Muscle layer of duodenum (tissue), 2 donors: Measurements from ENCODE around the gene KRTAP5-4.

Experiments used
- H3K27ac ChIP-seq: one replicate; pipeline ENCODE4 v1.7.0; 2013; ENCODE audit warnings: mild to moderate bottlenecking, low read length
- H3K27me3 ChIP-seq: one replicate; pipeline ENCODE4 v1.7.0; 2013; ENCODE audit warnings: low read depth, mild to moderate bottlenecking, control low read depth, low read length
- H3K36me3 ChIP-seq, 2 donors: one replicate each; pipeline ENCODE4 v1.7.0; 2013; ENCODE audit warnings: low read length in 2 of 2, control low read depth in 1 of 2, mild to moderate bottlenecking in 1 of 2; ENCODE audit not compliant: insufficient read depth in 2 of 2, control insufficient read depth in 1 of 2
- H3K4me1 ChIP-seq, 2 donors: one replicate each; pipeline ENCODE4 v1.7.0; 2013; ENCODE audit warnings: low read length in 2 of 2, mild to moderate bottlenecking in 2 of 2, control low read depth in 1 of 2, moderate library complexity in 1 of 2; ENCODE audit not compliant: insufficient read depth in 2 of 2, control insufficient read depth in 1 of 2
- H3K4me3 ChIP-seq, 2 donors: one replicate each; pipeline ENCODE4 v1.7.0; 2013; ENCODE audit warnings: low read length in 2 of 2, low read depth in 1 of 2, mild to moderate bottlenecking in 1 of 2
- H3K9me3 ChIP-seq, 2 donors: one replicate each; pipeline ENCODE4 v1.7.0; 2013; ENCODE audit warnings: low read length in 2 of 2, control low read depth in 1 of 2, mild to moderate bottlenecking in 1 of 2; ENCODE audit not compliant: control insufficient read depth in 1 of 2
- donor health status: healthy.

KRTAP5-4 gene

DNA sequence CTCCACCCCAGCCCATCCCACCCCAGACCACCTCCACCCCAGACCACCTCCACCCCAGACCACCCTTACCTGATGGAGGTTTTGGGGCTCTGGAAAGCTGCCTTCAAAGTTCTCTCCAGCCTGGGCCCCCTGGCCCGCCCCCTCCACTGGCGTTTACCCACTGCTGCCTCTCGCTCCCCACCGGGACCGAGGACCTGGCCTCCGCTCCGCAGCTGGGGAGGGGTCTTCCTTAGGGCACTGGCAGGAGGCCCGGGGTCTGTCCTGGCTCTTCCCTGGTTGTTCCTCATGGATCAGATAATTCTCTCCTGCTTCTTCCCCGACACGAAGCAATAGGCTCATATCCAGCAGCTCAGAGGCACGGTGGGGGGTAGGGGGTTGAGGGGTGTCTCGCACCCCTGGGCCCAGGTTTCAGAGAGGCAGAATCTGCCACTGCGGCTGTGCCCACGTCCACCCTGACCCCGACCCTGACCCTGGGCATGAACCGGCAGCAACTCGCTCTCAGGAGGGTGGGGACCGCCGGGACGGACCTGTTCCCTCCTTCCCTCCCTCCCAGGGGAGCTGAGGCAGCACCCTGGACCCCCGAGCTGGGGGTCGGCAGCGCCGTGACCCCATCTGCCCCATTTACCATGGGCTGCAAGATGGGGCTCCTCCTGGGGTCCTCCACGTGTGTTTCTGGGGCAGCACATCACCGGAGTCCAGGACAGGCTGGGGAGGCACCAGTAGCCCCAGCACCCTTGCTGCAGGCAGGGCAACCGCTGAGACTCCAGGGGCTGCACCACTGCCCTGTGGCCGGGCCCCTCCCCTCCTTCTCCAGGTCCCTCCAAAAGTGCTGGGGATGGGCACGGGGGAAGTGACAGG lies 20.6 kb upstream of the KRTAP5-4 start:
- H3K27me3 ChIP-seq = peaks cover 4% of the 10 kb centered on the region
- no peaks in the 10 kb centered on the region for H3K4me1 ChIP-seq
- no peak overlapping the region for H3K27ac ChIP-seq
- no peaks in the 10 kb centered on the region for H3K9me3 ChIP-seq
- H3K4me3 ChIP-seq = no peak overlapping the region
- no peaks in the 10 kb centered on the region for H3K36me3 ChIP-seq

DNA sequence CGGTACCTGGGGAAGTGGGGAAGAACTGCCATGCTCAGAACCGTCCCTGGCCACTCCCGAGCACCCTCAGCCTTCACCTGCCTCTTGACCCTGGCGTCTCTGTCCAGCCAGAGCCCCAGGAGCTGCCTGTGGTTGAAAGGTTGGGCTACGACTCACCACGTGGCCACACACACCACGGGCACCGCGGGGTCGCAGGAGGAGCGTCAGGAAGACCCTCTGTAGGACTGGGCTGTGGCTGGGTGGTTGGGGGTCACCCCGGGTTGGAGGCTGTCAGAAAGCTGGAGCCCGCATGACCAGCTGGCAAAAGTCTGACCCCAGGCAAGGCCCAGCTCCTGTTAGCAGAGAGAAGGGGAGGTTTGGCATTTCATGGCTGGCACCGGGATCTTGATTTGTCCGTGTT lies 19.2 kb upstream of the KRTAP5-4 start:
- Histone ChIP-seq H3K4me3 (no peak overlapping the region), H3K9me3 (no peaks in the 10 kb centered on the region), H3K27me3 (peaks cover 4% of the 10 kb centered on the region), H3K4me1 (no peaks in the 10 kb centered on the region), H3K27ac (no peak overlapping the region), H3K36me3 (no peaks in the 10 kb centered on the region)

DNA sequence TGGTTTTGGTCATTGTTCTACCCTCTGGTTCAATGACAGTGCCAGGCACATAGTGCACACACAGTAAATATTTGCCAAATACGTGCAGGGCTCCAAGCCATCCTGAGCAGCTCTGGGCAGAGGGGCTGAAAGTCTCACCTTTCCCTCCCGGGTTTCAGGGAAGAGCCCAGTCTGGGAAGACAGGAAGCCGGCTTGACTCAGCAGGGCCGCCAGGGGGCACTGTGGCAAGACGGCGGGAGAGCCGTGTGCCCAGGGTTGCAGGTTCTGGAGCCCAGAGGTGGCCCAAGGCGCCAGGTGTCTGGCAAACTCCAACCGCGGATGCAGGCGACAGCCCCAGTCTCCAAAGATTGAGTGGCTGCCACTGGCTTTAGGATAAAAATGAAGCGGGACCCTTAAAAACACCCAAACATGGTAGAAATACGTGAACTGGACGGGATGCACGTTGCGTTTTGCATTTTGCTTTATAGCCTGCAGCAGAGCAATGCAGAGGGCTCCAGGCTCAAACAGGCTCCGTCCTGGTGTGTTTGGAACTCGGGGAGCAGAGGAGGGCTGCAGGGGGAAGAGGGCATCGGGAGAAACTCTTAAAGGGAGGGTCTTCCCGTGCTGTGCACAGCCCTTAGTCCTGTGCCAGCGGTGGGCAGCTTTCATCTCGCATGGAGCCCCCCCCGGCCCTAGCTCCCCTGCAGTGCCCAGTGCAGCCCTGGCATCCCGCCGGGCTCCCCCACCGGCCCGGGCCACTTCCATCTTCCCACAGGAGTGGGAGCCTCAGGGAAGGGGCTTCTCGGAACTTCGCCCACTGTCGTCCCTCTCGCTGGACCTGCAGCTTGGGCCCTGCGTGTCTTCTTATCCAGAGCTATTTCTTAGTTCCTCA lies 18.4 kb upstream of the KRTAP5-4 start:
- no peaks in the 10 kb centered on the region for H3K4me1 ChIP-seq
- no peak overlapping the region for H3K27ac ChIP-seq
- H3K36me3 ChIP-seq = no peaks in the 10 kb centered on the region
- peaks cover 4% of the 10 kb centered on the region for H3K27me3 ChIP-seq
- H3K9me3 ChIP-seq = no peaks in the 10 kb centered on the region
- H3K4me3 ChIP-seq = no peak overlapping the region

DNA sequence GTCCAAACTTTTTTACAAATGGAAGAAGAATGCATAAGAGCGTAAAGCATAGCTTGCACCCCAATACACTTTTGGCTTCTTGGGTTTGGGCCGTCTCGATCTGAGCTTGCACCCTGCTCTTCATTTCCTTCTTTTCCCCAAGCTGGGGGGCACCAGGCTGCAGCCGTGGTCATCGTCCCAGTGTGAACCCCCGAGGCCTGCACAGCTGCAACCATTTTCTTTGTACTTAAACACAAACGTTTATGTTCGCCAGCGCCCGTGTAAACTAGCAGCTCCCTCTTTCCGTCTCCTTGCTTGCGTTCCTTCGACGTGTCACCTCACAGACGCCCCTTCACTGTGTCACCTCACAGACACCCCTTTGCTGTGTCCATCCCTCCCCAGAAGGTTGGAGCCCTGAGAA lies 17.7 kb upstream of the KRTAP5-4 start:
- peaks cover 4% of the 10 kb centered on the region for H3K27me3 ChIP-seq
- no peaks in the 10 kb centered on the region for H3K4me1 ChIP-seq
- no peaks in the 10 kb centered on the region for H3K36me3 ChIP-seq
- no peak overlapping the region for H3K27ac ChIP-seq
- H3K9me3 ChIP-seq = no peaks in the 10 kb centered on the region
- no peak overlapping the region for H3K4me3 ChIP-seq

DNA sequence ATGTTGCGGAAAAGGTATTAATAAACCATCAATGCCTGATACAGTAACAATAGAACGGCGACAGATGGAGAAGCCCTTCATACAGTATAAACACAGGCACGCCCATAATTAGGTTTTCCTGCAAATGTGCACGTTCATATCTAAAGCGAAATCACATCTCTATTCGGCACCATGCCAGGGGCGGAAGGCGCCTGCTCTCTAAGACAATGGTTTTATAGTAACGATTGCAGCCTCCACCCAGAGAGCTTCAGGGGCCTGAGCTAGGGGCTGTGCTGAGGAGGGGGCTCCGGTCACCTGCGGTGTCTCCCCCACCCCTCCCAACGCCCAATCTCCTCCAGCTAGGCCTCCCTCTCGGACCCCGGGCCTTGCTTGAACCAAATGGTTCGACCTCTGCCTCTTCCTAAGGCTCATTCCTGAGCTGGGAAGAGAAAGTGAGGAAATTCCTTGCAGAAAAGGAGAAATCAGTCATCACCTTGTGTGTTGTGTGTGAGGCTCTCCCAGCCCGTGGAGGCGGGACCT lies 17.2 kb upstream of the KRTAP5-4 start:
- Histone ChIP-seq H3K27me3 (peaks cover 4% of the 10 kb centered on the region), H3K27ac (no peak overlapping the region), H3K4me3 (no peak overlapping the region), H3K4me1 (no peaks in the 10 kb centered on the region), H3K36me3 (no peaks in the 10 kb centered on the region), H3K9me3 (no peaks in the 10 kb centered on the region)

DNA sequence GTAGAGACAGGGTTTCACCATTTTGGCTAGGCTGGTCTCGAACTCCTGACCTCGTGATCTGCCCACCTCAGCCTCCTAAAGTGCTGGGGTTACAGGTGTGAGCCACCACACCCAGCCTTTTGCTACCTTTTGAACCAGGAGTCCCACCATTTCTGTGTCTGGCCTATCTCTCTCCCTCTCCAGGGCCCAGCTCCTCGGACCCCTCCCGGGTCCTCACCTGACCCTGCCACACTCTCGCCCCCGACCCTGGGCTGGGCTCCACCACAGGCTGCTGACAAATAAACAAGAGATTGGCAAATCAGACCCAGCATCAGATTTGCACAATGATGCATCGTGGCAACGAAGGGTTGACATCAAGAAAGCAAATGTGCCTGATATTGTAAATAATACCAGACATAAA lies 16.4 kb upstream of the KRTAP5-4 start:
- H3K27ac ChIP-seq = no peak overlapping the region
- peaks cover 4% of the 10 kb centered on the region for H3K27me3 ChIP-seq
- H3K4me3 ChIP-seq = no peak overlapping the region
- H3K4me1 ChIP-seq = no peaks in the 10 kb centered on the region
- no peaks in the 10 kb centered on the region for H3K9me3 ChIP-seq
- no peaks in the 10 kb centered on the region for H3K36me3 ChIP-seq

DNA sequence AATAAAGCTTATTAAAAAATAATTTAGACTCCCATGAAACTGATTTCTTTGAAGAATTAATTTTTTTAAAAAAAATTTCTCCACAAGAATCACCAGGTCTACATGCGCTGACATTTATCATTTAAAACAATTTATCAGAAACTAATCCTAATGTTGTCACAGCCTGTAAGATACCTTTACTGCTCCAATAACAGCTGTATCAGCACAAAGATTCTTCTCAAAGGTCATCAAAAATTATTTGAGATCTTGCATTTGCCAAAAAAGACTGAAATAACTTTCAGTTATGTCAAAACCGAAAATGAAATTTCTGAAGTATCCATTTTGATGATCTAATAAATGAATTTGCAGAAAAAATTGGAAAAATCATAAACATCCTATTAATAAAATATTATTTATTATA lies 15.7 kb upstream of the KRTAP5-4 start:
- Histone ChIP-seq H3K9me3 (no peaks in the 10 kb centered on the region), H3K36me3 (no peaks in the 10 kb centered on the region), H3K27ac (no peak overlapping the region), H3K4me3 (no peak overlapping the region), H3K4me1 (no peaks in the 10 kb centered on the region), H3K27me3 (peaks cover 4% of the 10 kb centered on the region)

DNA sequence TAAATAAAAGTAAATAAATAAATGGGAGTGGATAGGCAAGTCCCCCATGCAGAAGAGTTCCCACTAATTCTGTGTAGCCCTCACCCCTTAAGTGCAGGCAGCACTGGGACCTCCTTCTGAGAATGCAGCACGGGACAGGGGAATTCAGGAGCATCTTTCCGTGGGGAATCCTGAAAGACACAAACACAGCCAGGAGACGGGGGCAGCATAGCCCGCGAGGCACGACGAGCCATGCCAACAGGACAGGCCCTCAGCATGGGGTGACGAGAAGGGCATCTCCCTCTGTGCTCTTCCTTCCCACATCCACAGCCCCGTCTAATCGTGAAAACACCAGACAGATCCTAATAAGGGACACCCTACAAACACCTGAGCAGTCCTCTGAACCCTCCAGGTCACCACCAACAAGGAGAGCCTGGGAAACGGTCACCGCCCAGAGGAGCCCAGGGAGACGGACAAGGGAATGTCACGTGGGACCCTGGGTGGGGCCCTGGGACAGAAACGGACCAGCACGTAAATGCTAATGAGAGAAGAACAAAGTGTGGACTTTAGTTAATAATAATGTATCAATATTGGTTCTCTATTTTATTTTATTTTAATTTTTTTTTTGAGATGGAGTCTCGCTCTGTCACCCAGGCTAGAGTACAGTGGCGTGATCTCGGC lies 14.5 kb upstream of the KRTAP5-4 start:
- H3K27ac ChIP-seq = no peak overlapping the region
- H3K4me1 ChIP-seq = no peaks in the 10 kb centered on the region

DNA sequence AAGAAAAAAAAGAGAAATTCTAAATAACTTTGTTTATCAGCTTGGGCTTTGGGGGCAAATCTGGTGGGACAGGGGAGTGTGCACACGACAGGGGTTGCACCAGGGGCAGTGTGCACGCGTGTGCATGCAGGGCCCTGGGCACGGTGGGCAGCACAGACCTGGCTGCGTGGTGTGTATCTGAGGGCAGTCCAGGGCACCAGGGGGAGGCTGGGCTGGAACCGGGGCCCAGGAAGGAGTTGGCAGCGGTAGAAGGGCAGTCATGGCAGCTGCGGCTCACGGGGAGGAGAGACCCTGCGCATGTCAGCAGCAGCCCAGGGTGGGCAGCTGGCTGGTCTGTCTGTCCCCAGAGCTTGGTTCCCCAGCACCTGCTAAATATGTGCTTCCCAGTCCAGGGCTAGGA lies 11.9 kb upstream of the KRTAP5-4 start:
- no peaks in the 10 kb centered on the region for H3K4me1 ChIP-seq
- peaks cover 4% of the 10 kb centered on the region for H3K27me3 ChIP-seq
- no peaks in the 10 kb centered on the region for H3K9me3 ChIP-seq
- no peaks in the 10 kb centered on the region for H3K36me3 ChIP-seq
- no peak overlapping the region for H3K4me3 ChIP-seq
- H3K27ac ChIP-seq = no peak overlapping the region

More for the DNA sequence above, 14.5 kb upstream of the KRTAP5-4 start:
- Histone ChIP-seq H3K9me3 (no peaks in the 10 kb centered on the region), H3K36me3 (no peaks in the 10 kb centered on the region), H3K4me3 (no peak overlapping the region), H3K27me3 (peaks cover 4% of the 10 kb centered on the region)

DNA sequence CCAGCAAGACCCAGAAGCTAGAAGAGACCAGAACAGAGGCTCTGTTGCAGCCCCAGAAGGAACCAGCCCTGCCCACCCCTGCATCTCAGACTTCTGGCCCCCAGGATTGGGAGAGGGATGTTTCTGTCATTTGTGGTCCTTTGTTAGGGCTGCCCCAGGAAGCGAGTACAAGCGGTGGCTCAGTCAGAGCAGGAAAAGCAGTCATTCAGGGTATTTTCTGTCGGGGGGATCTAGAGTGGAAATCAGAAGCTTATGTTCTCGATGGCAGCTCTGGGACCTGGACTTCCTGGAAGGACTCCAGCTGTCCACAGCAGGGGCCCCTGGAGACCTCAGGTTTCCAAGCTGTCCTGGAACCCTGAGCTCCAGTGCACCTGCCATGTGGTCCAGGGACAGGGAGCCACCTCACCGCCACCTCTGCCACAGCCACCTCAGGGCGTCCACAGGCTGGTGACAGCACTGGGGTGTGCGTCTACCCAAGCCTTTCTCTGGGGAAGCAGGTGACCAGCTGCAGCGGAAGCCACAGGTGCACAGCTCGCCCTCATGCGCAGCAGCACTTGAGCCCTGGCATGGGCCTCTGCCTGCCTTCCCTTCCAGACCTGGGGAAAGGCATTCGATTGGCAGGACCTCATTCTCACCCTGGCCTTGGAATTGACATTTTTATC lies 10.2 kb upstream of the KRTAP5-4 start:
- no peak overlapping the region for H3K27ac ChIP-seq
- H3K27me3 ChIP-seq = peaks cover 4% of the 10 kb centered on the region
- H3K36me3 ChIP-seq = no peaks in the 10 kb centered on the region
- H3K4me1 ChIP-seq = no peaks in the 10 kb centered on the region
- H3K9me3 ChIP-seq = no peaks in the 10 kb centered on the region
- no peak overlapping the region for H3K4me3 ChIP-seq
